Measurements from ENCODE around the gene TMEM8B. TPM values are rescaled to one million over a fixed set of nuclear protein-coding genes. Genes with fewer than 3 reads are reported as not detected.

Gene TMEM8B
- total RNA-seq, 1 donor: 2.0 TPM

DNA sequence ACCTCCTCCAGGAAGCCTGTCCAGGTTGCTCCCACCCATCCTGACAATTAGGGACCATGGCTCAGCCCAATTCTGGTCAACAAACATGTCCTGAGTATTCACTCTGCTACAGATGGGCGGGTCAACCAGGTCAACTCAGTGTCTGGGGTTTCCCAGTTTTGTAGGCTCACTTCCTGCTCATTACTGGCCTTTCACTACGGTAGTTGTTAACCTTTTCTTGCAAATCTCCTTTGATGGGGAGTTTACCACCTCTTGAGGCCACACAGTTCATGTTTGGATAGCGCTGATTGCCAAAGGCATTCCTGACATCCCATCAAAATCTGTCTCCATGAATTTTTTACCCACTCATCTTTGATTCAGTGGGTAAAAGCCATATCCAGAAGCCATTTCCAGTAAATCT lies 13.8 kb downstream of the TMEM8B start:
- Histone ChIP-seq H3K4me1 (ENCODE audit: insufficient read depth, low read length) (peaks cover 74% of the 10 kb centered on the region), H3K9me3 (ENCODE audit: low read depth, low read length) (no peaks in the 10 kb centered on the region), H3K27me3 (ENCODE audit: insufficient read depth, low read length) (peaks cover 13% of the 10 kb centered on the region), H3K4me3 (ENCODE audit: low read length) (no peak overlapping the region)

DNA sequence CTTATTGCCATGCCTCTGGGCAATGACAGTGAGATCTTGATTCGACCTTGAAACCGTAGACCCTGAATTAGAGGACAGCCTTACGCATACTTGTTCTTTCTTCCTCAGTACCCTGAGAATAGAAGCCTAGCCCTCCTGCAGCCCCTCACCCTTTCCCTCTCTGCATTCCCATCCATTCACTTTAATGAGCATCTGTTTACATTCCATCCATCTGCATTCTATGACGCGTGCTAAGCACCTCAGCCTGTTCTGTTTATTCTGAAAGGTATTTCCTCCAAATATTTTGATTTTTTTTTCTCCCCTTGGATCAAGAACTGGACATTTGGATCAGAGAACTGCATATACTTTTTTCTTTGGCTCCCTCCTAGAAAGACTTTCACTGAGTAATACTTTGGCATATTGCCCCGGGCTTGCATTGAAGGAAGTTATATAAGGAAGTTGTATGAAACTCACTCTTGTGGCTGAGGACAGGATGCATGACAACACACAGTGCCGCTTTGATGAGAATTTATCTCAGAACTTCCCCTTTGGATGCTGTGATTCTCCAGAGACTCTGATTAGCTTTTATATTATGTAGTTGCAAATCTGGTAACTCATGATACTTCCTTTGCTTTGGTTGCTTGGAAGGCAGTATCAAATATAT lies 15.7 kb downstream of the TMEM8B start:
- Histone ChIP-seq H3K4me1 (ENCODE audit: insufficient read depth, low read length) (peaks cover 75% of the 10 kb centered on the region), H3K9me3 (ENCODE audit: low read depth, low read length) (no peaks in the 10 kb centered on the region), H3K4me3 (ENCODE audit: low read length) (no peak overlapping the region), H3K27me3 (ENCODE audit: insufficient read depth, low read length) (peaks cover 15% of the 10 kb centered on the region)

GRCh38 chr9:35845824-35846771 lies 17.1 kb downstream of the TMEM8B start:
- Histone ChIP-seq H3K27me3 (ENCODE audit: insufficient read depth, low read length) (peaks cover 15% of the 10 kb centered on the region), H3K4me1 (ENCODE audit: insufficient read depth, low read length) (peaks cover 66% of the 10 kb centered on the region), H3K4me3 (ENCODE audit: low read length) (no peak overlapping the region), H3K9me3 (ENCODE audit: low read depth, low read length) (no peaks in the 10 kb centered on the region)

GRCh38 chr9:35847792-35848572 lies 19.0 kb downstream of the TMEM8B start:
- Histone ChIP-seq H3K9me3 (ENCODE audit: low read depth, low read length) (no peaks in the 10 kb centered on the region), H3K27me3 (ENCODE audit: insufficient read depth, low read length) (peaks cover 20% of the 10 kb centered on the region), H3K4me1 (ENCODE audit: insufficient read depth, low read length) (peaks cover 51% of the 10 kb centered on the region), H3K4me3 (ENCODE audit: low read length) (no peak overlapping the region)

GRCh38 chr9:35852267-35852815 lies 23.3 kb downstream of the TMEM8B start:
- Histone ChIP-seq H3K27me3 (ENCODE audit: insufficient read depth, low read length) (peaks cover 21% of the 10 kb centered on the region), H3K4me3 (ENCODE audit: low read length) (no peak overlapping the region), H3K4me1 (ENCODE audit: insufficient read depth, low read length) (peaks cover 7% of the 10 kb centered on the region), H3K9me3 (ENCODE audit: low read depth, low read length) (no peaks in the 10 kb centered on the region)

GRCh38 chr9:35852876-35853865 lies 24.1 kb downstream of the TMEM8B start:
- no peaks in the 10 kb centered on the region for H3K4me1 ChIP-seq (ENCODE audit: insufficient read depth, low read length)
- peaks cover 16% of the 10 kb centered on the region for H3K27me3 ChIP-seq (ENCODE audit: insufficient read depth, low read length)
- no peak overlapping the region for H3K4me3 ChIP-seq (ENCODE audit: low read length)
- H3K9me3 ChIP-seq (ENCODE audit: low read depth, low read length): no peaks in the 10 kb centered on the region

DNA sequence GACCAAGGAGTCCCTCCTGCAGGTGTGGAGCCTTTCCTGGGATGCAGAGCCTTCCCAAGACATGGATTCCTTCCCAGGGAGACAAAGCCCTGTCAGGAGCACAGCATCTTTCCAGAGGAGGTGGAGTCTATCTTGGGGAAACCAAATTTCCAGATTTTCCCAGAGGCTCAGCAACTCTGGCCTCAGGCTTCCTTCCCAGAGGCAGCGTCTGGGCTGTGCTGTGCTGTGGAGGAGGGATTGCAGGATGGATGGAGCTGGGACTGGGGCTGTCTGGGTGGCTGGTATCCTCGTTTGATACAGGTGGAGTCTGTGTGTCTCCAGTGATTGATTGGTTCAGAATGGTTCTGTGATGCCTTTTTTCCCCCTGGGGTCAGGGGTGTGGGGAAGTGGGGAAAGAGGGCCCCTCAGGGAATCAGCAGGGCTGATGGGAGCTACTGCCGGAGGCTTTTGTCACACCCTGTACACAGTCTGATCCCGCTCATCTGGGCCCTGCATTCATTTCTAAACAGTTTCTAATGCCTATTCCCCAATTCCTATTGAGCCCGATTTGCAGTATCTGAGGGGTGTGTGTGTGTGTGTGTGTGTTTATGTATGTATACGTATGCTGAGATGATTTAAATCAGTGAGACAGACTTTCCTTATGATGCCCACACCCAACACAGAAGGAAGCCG lies 25.2 kb downstream of the TMEM8B start:
- Histone ChIP-seq H3K4me1 (ENCODE audit: insufficient read depth, low read length) (no peaks in the 10 kb centered on the region), H3K27me3 (ENCODE audit: insufficient read depth, low read length) (peaks cover 16% of the 10 kb centered on the region), H3K9me3 (ENCODE audit: low read depth, low read length) (no peaks in the 10 kb centered on the region), H3K4me3 (ENCODE audit: low read length) (no peak overlapping the region)

DNA sequence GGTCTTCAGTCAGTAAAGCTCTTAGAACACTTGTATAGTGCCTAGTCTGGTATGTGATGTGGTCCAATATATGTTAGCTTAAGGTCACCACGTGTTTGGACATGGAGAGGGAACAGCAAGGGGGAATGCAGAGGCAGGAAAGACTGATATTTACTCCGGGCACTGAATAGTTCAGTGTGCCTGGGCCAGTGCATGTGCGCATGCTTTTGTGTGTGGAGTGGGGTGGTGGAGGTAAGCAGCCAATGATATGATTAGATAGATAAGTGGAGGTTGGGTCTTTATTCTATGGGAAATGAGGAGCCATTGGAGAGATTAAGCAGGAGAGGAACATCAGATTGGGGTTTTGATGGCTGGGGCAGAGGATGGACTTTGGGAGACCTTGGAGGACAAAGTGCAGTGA lies 27.2 kb downstream of the TMEM8B start:
- H3K4me1 ChIP-seq (ENCODE audit: insufficient read depth, low read length): no peaks in the 10 kb centered on the region
- peaks cover 11% of the 10 kb centered on the region for H3K27me3 ChIP-seq (ENCODE audit: insufficient read depth, low read length)
- H3K4me3 ChIP-seq (ENCODE audit: low read length): no peak overlapping the region
- H3K9me3 ChIP-seq (ENCODE audit: low read depth, low read length): no peaks in the 10 kb centered on the region

- H3K27me3 ChIP-seq (ENCODE audit: insufficient read depth, low read length): peaks cover 6% of the 10 kb centered on the region
- H3K4me1 ChIP-seq (ENCODE audit: insufficient read depth, low read length): no peaks in the 10 kb centered on the region
- no peaks in the 10 kb centered on the region for H3K9me3 ChIP-seq (ENCODE audit: low read depth, low read length)
- no peak overlapping the region for H3K4me3 ChIP-seq (ENCODE audit: low read length)
Observed at GRCh38 chr9:35856882-35857281, 27.9 kb downstream of the TMEM8B start.

DNA sequence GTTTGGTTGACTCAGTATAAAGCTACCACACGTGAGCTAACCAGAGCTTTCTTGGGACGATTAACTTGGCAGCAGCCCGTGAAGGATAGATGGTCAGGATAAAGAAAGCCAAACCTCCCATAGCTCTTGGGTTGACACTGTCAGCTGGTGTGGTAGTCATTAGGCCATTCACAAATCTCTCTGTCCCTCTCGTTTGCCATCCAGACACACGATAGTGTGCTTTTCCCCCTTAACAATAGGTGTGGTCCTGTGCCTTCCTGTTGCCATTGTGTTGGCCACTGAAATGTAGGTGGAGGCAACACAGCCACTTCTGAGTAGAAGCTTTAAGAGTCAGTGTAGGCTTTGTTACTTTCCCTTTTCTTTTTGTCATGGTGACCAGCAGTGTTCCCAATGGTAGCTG lies 29.4 kb downstream of the TMEM8B start:
- no peaks in the 10 kb centered on the region for H3K4me1 ChIP-seq (ENCODE audit: insufficient read depth, low read length)
- no peak overlapping the region for H3K4me3 ChIP-seq (ENCODE audit: low read length)
- no peaks in the 10 kb centered on the region for H3K9me3 ChIP-seq (ENCODE audit: low read depth, low read length)
- H3K27me3 ChIP-seq (ENCODE audit: insufficient read depth, low read length): peaks cover 6% of the 10 kb centered on the region

- Histone ChIP-seq H3K27me3 (ENCODE audit: insufficient read depth, low read length) (peaks cover 6% of the 10 kb centered on the region), H3K4me1 (ENCODE audit: insufficient read depth, low read length) (no peaks in the 10 kb centered on the region), H3K4me3 (ENCODE audit: low read length) (no peak overlapping the region), H3K9me3 (ENCODE audit: low read depth, low read length) (no peaks in the 10 kb centered on the region)
Observed at GRCh38 chr9:35859310-35859989, 30.4 kb downstream of the TMEM8B start.

- Histone ChIP-seq H3K4me1 (ENCODE audit: insufficient read depth, low read length) (no peaks in the 10 kb centered on the region), H3K4me3 (ENCODE audit: low read length) (no peak overlapping the region), H3K9me3 (ENCODE audit: low read depth, low read length) (no peaks in the 10 kb centered on the region), H3K27me3 (ENCODE audit: insufficient read depth, low read length) (peaks cover 6% of the 10 kb centered on the region)
Observed at GRCh38 chr9:35859990-35860339, 30.9 kb downstream of the TMEM8B start.

- Histone ChIP-seq H3K27me3 (ENCODE audit: insufficient read depth, low read length) (no peaks in the 10 kb centered on the region), H3K9me3 (ENCODE audit: low read depth, low read length) (no peaks in the 10 kb centered on the region), H3K4me3 (ENCODE audit: low read length) (no peak overlapping the region), H3K4me1 (ENCODE audit: insufficient read depth, low read length) (no peaks in the 10 kb centered on the region)
Observed at GRCh38 chr9:35861161-35861897, 32.3 kb downstream of the TMEM8B start.
